IMR-90 (cell line): ENCODE data around the gene BANP.

Experiments
- CHD1 ChIP-seq: IDR thresholded peaks from 2 replicates; pipeline ENCODE4 v1.6.1; 2012; ENCODE audit warnings: low read depth, low read length, improper control_type of control experiment
- POLR2A ChIP-seq: IDR thresholded peaks from 2 replicates; pipeline ENCODE4 v1.6.1; 2012; ENCODE audit warnings: mild to moderate bottlenecking, low read depth, low read length
- RAD21 ChIP-seq: IDR thresholded peaks from 2 replicates; pipeline ENCODE4 v1.6.1; 2012; ENCODE audit warnings: low read length, improper control_type of control experiment
- RCOR1 ChIP-seq: IDR thresholded peaks from 2 replicates; pipeline ENCODE4 v1.6.1; 2012; ENCODE audit warnings: mild to moderate bottlenecking, low read length, improper control_type of control experiment; ENCODE audit not compliant: insufficient replicate concordance
- SMC3 ChIP-seq: fragments of 150-350 bp; IDR thresholded peaks from 2 replicates; pipeline ENCODE4 v1.6.1; 2016; ENCODE audit warnings: low read depth, mild to moderate bottlenecking, antibody characterized with exemption, low read length, moderate library complexity
- TF ChIP-seq, protein P1 (sequence below): conservative IDR thresholded peaks from 2 replicates; pipeline ENCODE4 v1.5.1; 2012; ENCODE audit warnings: mild to moderate bottlenecking, low read depth, low read length, improper control_type of control experiment

- no peak for TF ChIP-seq POLR2A
- no peak for TF ChIP-seq CHD1
- TF ChIP-seq, protein P1, sequence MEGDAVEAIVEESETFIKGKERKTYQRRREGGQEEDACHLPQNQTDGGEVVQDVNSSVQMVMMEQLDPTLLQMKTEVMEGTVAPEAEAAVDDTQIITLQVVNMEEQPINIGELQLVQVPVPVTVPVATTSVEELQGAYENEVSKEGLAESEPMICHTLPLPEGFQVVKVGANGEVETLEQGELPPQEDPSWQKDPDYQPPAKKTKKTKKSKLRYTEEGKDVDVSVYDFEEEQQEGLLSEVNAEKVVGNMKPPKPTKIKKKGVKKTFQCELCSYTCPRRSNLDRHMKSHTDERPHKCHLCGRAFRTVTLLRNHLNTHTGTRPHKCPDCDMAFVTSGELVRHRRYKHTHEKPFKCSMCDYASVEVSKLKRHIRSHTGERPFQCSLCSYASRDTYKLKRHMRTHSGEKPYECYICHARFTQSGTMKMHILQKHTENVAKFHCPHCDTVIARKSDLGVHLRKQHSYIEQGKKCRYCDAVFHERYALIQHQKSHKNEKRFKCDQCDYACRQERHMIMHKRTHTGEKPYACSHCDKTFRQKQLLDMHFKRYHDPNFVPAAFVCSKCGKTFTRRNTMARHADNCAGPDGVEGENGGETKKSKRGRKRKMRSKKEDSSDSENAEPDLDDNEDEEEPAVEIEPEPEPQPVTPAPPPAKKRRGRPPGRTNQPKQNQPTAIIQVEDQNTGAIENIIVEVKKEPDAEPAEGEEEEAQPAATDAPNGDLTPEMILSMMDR = no peak
- no peak for TF ChIP-seq RCOR1
- no peak for TF ChIP-seq RAD21
- TF ChIP-seq SMC3 = no peak
Observed at GRCh38 chr16:88055356-88055755, 104.1 kb downstream of the BANP start.
